Measurements from ENCODE around the gene GBGT1.

- TF ChIP-seq POLR2A (IDR thresholded peaks at IDR 0.05; ENCODE audit: low read depth, low read length) (no peak), POLR2AphosphoS5 (IDR thresholded peaks at IDR 0.05; ENCODE audit: low read depth, low read length) (no peak), TAF1 (IDR thresholded peaks at IDR 0.05; ENCODE audit: borderline replicate concordance, low read depth, low read length) (no peak)
Measured at GRCh38 chr9:133124907-133125275, 38.8 kb downstream of the GBGT1 start.
